Measurements from ENCODE around the gene ENTPD2. TPM values are rescaled to one million over a fixed set of nuclear protein-coding genes. Genes with fewer than 3 reads are reported as not detected.

ENTPD2 gene
- total and polyA plus RNA-seq, 2 donors (not counting 3 experiments of a cell fraction or from before 2014, with no cell fraction given): not detected

- no peak for TF ChIP-seq JUN (IDR thresholded peaks at IDR 0.05; ENCODE audit: borderline replicate concordance, insufficient read depth, insufficient read length, low read depth)
- no peak for TF ChIP-seq EZH2 (IDR thresholded peaks at IDR 0.05; ENCODE audit: borderline replicate concordance, low read depth, low read length, severe bottlenecking)
- no peak for TF ChIP-seq FOS (IDR thresholded peaks at IDR 0.05; ENCODE audit: borderline replicate concordance, insufficient read depth, low read length)
- no peak for TF ChIP-seq GATA2 (IDR thresholded peaks at IDR 0.05; ENCODE audit: insufficient read depth, insufficient read length, low read depth, low read length)
- TF ChIP-seq POLR2A (IDR thresholded peaks at IDR 0.05; ENCODE audit: low read depth, low read length): no peak
- no peak for TF ChIP-seq MYC (IDR thresholded peaks at IDR 0.05; ENCODE audit: low read depth, low read length)
- TF ChIP-seq, protein P1, sequence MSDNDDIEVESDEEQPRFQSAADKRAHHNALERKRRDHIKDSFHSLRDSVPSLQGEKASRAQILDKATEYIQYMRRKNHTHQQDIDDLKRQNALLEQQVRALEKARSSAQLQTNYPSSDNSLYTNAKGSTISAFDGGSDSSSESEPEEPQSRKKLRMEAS (IDR thresholded peaks at IDR 0.05; ENCODE audit: insufficient read depth, insufficient read length): no peak
- TF ChIP-seq POLR2AphosphoS5 (IDR thresholded peaks at IDR 0.05; ENCODE audit: insufficient read depth, low read depth, low read length): no peak
- peaks cover 11% of the 10 kb centered on the region for H3K4me1 ChIP-seq (ENCODE audit: control insufficient read depth, extremely low read depth, insufficient read depth, low read length)
- DNase-seq (ENCODE audit: low read depth, low spot score) (no peak), FAIRE-seq (no peak)
- H3K27ac ChIP-seq (ENCODE audit: insufficient read depth, low read depth, low read length): no peak overlapping the region
- no peaks in the 10 kb centered on the region for H4K20me1 ChIP-seq (replicated peaks; ENCODE audit: control insufficient read depth, extremely low read depth, insufficient read depth, low read length)
- H3K36me3 ChIP-seq (ENCODE audit: control insufficient read depth in 2 of 2, extremely low read depth in 1 of 2, insufficient read depth in 2 of 2, low read length in 2 of 2): peaks cover 0 to 17% of the 10 kb centered on the region in 2 experiments
- H2AFZ ChIP-seq (ENCODE audit: low read depth, low read length): no peak overlapping the region
- dilution Hi-C loops (cut with MboI; ENCODE audit: extremely low pct_ligation_motif_present, low sequenced_read_pairs) (no loop called here), intact Hi-C loops (cut with micrococcal nuclease) (no loop called here)
- no peak overlapping the region for H3K4me3 ChIP-seq (replicated peaks in 1 of 3; ENCODE audit: insufficient read depth in 1 of 3, low read depth in 1 of 3, low read length in 3 of 3)
- peaks cover 5% of the 10 kb centered on the region for H3K79me2 ChIP-seq (ENCODE audit: control insufficient read depth, insufficient read depth, low read length)
- no peak overlapping the region for H3K4me2 ChIP-seq (ENCODE audit: insufficient read depth, low read length)
- POLR2A ChIA-PET: no interaction called here
- H3K9me3 ChIP-seq (replicated peaks; ENCODE audit: control insufficient read depth, insufficient read depth, low read length): no peaks in the 10 kb centered on the region
- CTCF ChIA-PET: interaction anchor here (1.5 to 4.3 kb wide), 4 partner anchors 8 to 90 kb away, joined by 4 to 111 read pairs (median 34); partner anchors contain the start of genes ABCA2 and NPDC1
- no TSS peak for BruUV-seq (replicated peaks)
- no peaks in the 10 kb centered on the region for H3K9me1 ChIP-seq (replicated peaks; ENCODE audit: control insufficient read depth, extremely low read depth, insufficient read depth, low read length)
- no peak overlapping the region for H3K9ac ChIP-seq (replicated peaks; ENCODE audit: extremely low read depth, insufficient read depth, low read length)
- H3K27me3 ChIP-seq (ENCODE audit: control insufficient read depth in 2 of 2, insufficient read depth in 2 of 2, low read length in 2 of 2): no peaks in the 10 kb centered on the region
Observed at GRCh38 chr9:137037483-137037882, 16.4 kb downstream of the ENTPD2 start.

- Histone ChIP-seq H3K4me3 (replicated peaks in 1 of 3; ENCODE audit: insufficient read depth in 1 of 3, low read depth in 1 of 3, low read length in 3 of 3) (no peak overlapping the region), H2AFZ (ENCODE audit: low read depth, low read length) (no peak overlapping the region), H3K4me2 (ENCODE audit: insufficient read depth, low read length) (no peak overlapping the region), H3K9me1 (replicated peaks; ENCODE audit: control insufficient read depth, extremely low read depth, insufficient read depth, low read length) (no peaks in the 10 kb centered on the region), H3K4me1 (ENCODE audit: control insufficient read depth, extremely low read depth, insufficient read depth, low read length) (peaks cover 11% of the 10 kb centered on the region), H3K27me3 (ENCODE audit: control insufficient read depth in 2 of 2, insufficient read depth in 2 of 2, low read length in 2 of 2) (no peaks in the 10 kb centered on the region), H4K20me1 (replicated peaks; ENCODE audit: control insufficient read depth, extremely low read depth, insufficient read depth, low read length) (no peaks in the 10 kb centered on the region), H3K9ac (replicated peaks; ENCODE audit: extremely low read depth, insufficient read depth, low read length) (no peak overlapping the region), H3K79me2 (ENCODE audit: control insufficient read depth, insufficient read depth, low read length) (peaks cover 5% of the 10 kb centered on the region), H3K27ac (ENCODE audit: insufficient read depth, low read depth, low read length) (no peak overlapping the region), H3K36me3 (ENCODE audit: control insufficient read depth in 2 of 2, extremely low read depth in 1 of 2, insufficient read depth in 2 of 2, low read length in 2 of 2) (peaks cover 0 to 17% of the 10 kb centered on the region in 2 experiments), H3K9me3 (replicated peaks; ENCODE audit: control insufficient read depth, insufficient read depth, low read length) (no peaks in the 10 kb centered on the region)
- FAIRE-seq (no peak), DNase-seq (ENCODE audit: low read depth, low spot score) (no peak)
- TF ChIP-seq FOS (IDR thresholded peaks at IDR 0.05; ENCODE audit: borderline replicate concordance, insufficient read depth, low read length) (no peak), POLR2A (IDR thresholded peaks at IDR 0.05; ENCODE audit: low read depth, low read length) (no peak), POLR2AphosphoS5 (IDR thresholded peaks at IDR 0.05; ENCODE audit: insufficient read depth, low read depth, low read length) (no peak), GATA2 (IDR thresholded peaks at IDR 0.05; ENCODE audit: insufficient read depth, insufficient read length, low read depth, low read length) (no peak), MYC (IDR thresholded peaks at IDR 0.05; ENCODE audit: low read depth, low read length) (no peak), CTCF (IDR thresholded peaks at IDR 0.05; ENCODE audit: extremely low read depth in 1 of 2, insufficient read depth in 1 of 2, low read depth in 1 of 2, low read length in 2 of 2) (no peak), JUN (IDR thresholded peaks at IDR 0.05; ENCODE audit: borderline replicate concordance, insufficient read depth, insufficient read length, low read depth) (no peak), EZH2 (IDR thresholded peaks at IDR 0.05; ENCODE audit: borderline replicate concordance, low read depth, low read length, severe bottlenecking) (no peak)
- TF ChIP-seq, protein P1 (IDR thresholded peaks at IDR 0.05; ENCODE audit: insufficient read depth, insufficient read length): no peak
- intact Hi-C loops (cut with micrococcal nuclease): no loop called here
- BruUV-seq (replicated peaks): no TSS peak
- CTCF ChIA-PET: interaction anchor here (1.5 to 4.3 kb wide), 3 partner anchors 8 to 89 kb away, joined by 4 to 111 read pairs (median 58); partner anchors contain the start of genes ABCA2 and NPDC1
- dilution Hi-C loops (cut with MboI; ENCODE audit: extremely low pct_ligation_motif_present, low sequenced_read_pairs): no loop called here
- POLR2A ChIA-PET: interaction anchor here (0.7 kb wide), 1 partner anchor 86 kb away, joined by 4 read pairs; no protein-coding TSS in a partner anchor
Observed at GRCh38 chr9:137037035-137037434, 16.8 kb downstream of the ENTPD2 start.
